Esophagus squamous epithelium (tissue), 5 donors: ENCODE results near the gene UBE2U. TPM values are rescaled to one million over a fixed set of nuclear protein-coding genes. Genes with fewer than 3 reads are reported as not detected.
A peak's percentile ranks its signal among the peaks of the same experiment; 100 is the strongest.

ENCODE experiments used
- DNase-seq: peaks from one replicate; lab custom pipeline; 2025; lab: John Stamatoyannopoulos, UW
- H3K27ac ChIP-seq, 4 donors: fragments of 200-600 bp; sonication (generic); one replicate each; pipeline ENCODE4 v1.5.1; 2016 to 2019; ENCODE audit warnings: mild to moderate bottlenecking in 1 of 4
- H3K27me3 ChIP-seq, 4 donors: fragments of 200-600 bp; sonication (generic); 1 replicate in 3 of 4; 2 replicates in 1 of 4; pipeline versions ENCODE4 v1.5.1 to v1.6.0; 2017 to 2021; ENCODE audit warnings: antibody characterized with exemption in 1 of 4
- H3K36me3 ChIP-seq, 3 donors: fragments of 200-600 bp; sonication (generic); one replicate each; pipeline ENCODE4 v1.5.1; 2016 to 2019
- H3K4me1 ChIP-seq, 3 donors: fragments of 200-600 bp; sonication (generic); one replicate each; pipeline ENCODE4 v1.5.1; 2017 to 2019
- H3K4me3 ChIP-seq, 4 donors: fragments of 200-600 bp; sonication (generic); 1 replicate in 3 of 4; 2 replicates in 1 of 4; pipeline ENCODE4 v1.5.1; 2016 to 2019; ENCODE audit warnings: mild to moderate bottlenecking in 2 of 4, moderate library complexity in 1 of 4
- H3K9me3 ChIP-seq, 3 donors: fragments of 200-600 bp; sonication (generic); one replicate each; pipeline ENCODE4 v1.5.1; 2016 to 2019
- CTCF ChIP-seq, 6 experiments: fragments of 450-650 bp in 4 of 6; fragments of 200-600 bp in 2 of 6; sonication (generic) in 2 of 6; IDR thresholded peaks; one replicate each; pipeline ENCODE4 v1.5.1; 2016 to 2019; ENCODE audit warnings: antibody characterized with exemption in 6 of 6, mild to moderate bottlenecking in 4 of 6, moderate library complexity in 4 of 6
- POLR2A ChIP-seq, 4 donors: fragments of 450-650 bp; IDR thresholded peaks; one replicate each; pipeline ENCODE4 v1.6.1; 2017; ENCODE audit warnings: antibody characterized with exemption in 4 of 4, mild to moderate bottlenecking in 4 of 4, moderate library complexity in 3 of 4
- WGBS, 2 donors: methylation state at CpG; one replicate each; pipeline ENCODE4 v1.1.5; 2018; 5-methylcytosine and 5-hydroxymethylcytosine counted together
- intact Hi-C: fragments of 100-400 bp; cut with DNase I; formaldehyde crosslinking; loops from one replicate; pipeline ENCODE4 v1.15.0; 2022
- total RNA-seq, 4 donors: library from RNA; depleted of rRNA; stranded (reverse); fragments of >200 nt; gene quantifications; one replicate each; pipeline ENCODE4 v1.1.0, GENCODE V29; 2016
- donor health status: DM: yes; HTN: yes; CAD: no.

The UBE2U gene
- total RNA-seq, 4 donors from 2014 or later = not detected

GRCh38 chr1:64304823-64305222, 101.4 kb downstream of the UBE2U start:
- H3K36me3 ChIP-seq = no peaks in the 10 kb centered on the region
- DNase-seq = no peak
- intact Hi-C loops = no loop called here

GRCh38 chr1:64308866-64309265, 105.4 kb downstream of the UBE2U start:
- TF ChIP-seq POLR2A (IDR thresholded peaks at IDR 0.05) (no peak), CTCF (IDR thresholded peaks at IDR 0.05) (no peak)
- Histone ChIP-seq H3K27ac (peak overlapping the region; percentile 17 to 80 (median 56)), H3K4me1 (peaks cover 7 to 29% (median 7%) of the 10 kb centered on the region in 3 donors), H3K4me3 (no peak overlapping the region), H3K36me3 (no peaks in the 10 kb centered on the region), H3K9me3 (no peaks in the 10 kb centered on the region), H3K27me3 (no peaks in the 10 kb centered on the region)
- no peak for DNase-seq
- intact Hi-C loops = no loop called here
- WGBS, 2 donors = 27 to 34% methylated on average over 4 to 6 of the region's 6 CpGs

More at GRCh38 chr1:64304823-64305222, 101.4 kb downstream of the UBE2U start:
- Histone ChIP-seq H3K27me3 (no peaks in the 10 kb centered on the region), H3K27ac (no peak overlapping the region), H3K4me3 (no peak overlapping the region), H3K9me3 (no peaks in the 10 kb centered on the region), H3K4me1 (peaks cover 7 to 26% (median 7%) of the 10 kb centered on the region in 3 donors)
- no peak for TF ChIP-seq CTCF (IDR thresholded peaks at IDR 0.05)
- no peak for TF ChIP-seq POLR2A (IDR thresholded peaks at IDR 0.05)

GRCh38 chr1:64309431-64309831, 106.0 kb downstream of the UBE2U start:
- 65 to 85% methylated on average over 4 to 5 of the region's 5 CpGs for WGBS, 2 donors
- intact Hi-C loops = no loop called here
- peak overlapping the region in 3 of 4 donors; percentile 49 to 80 (median 64) for H3K27ac ChIP-seq

GRCh38 chr1:64310760-64311159, 107.3 kb downstream of the UBE2U start:
- WGBS, 2 donors = 82% methylated on average over 1 of the region's 1 CpG
- no peak for DNase-seq
- Histone ChIP-seq H3K4me1 (peaks cover 7 to 29% (median 7%) of the 10 kb centered on the region in 3 donors), H3K4me3 (no peak overlapping the region), H3K9me3 (no peaks in the 10 kb centered on the region), H3K27me3 (no peaks in the 10 kb centered on the region), H3K27ac (no peak overlapping the region), H3K36me3 (no peaks in the 10 kb centered on the region)
- TF ChIP-seq POLR2A (IDR thresholded peaks at IDR 0.05) (no peak), CTCF (IDR thresholded peaks at IDR 0.05) (no peak)
- intact Hi-C loops = no loop called here

More at GRCh38 chr1:64309431-64309831, 106.0 kb downstream of the UBE2U start:
- Histone ChIP-seq H3K36me3 (no peaks in the 10 kb centered on the region), H3K4me3 (no peak overlapping the region), H3K4me1 (peaks cover 7 to 29% (median 7%) of the 10 kb centered on the region in 3 donors), H3K9me3 (no peaks in the 10 kb centered on the region), H3K27me3 (no peaks in the 10 kb centered on the region)
- TF ChIP-seq CTCF (IDR thresholded peaks at IDR 0.05) = no peak
- TF ChIP-seq POLR2A (IDR thresholded peaks at IDR 0.05) = no peak
- DNase-seq = no peak

- DNase-seq = no peak
- 77 to 93% methylated on average over 4 of the region's 4 CpGs for WGBS, 2 donors
- Histone ChIP-seq H3K4me3 (no peak overlapping the region), H3K36me3 (no peaks in the 10 kb centered on the region), H3K4me1 (peaks cover 7 to 27% (median 7%) of the 10 kb centered on the region in 3 donors), H3K9me3 (no peaks in the 10 kb centered on the region), H3K27ac (no peak overlapping the region), H3K27me3 (no peaks in the 10 kb centered on the region)
- TF ChIP-seq CTCF (IDR thresholded peaks at IDR 0.05) (no peak), POLR2A (IDR thresholded peaks at IDR 0.05) (no peak)
- intact Hi-C loops = no loop called here
These were observed 109.0 kb downstream of the UBE2U start for GRCh38 chr1:64312431-64312830.
